ENCODE results near the gene POLR2H. TPM values are rescaled to one million over a fixed set of nuclear protein-coding genes. Genes with fewer than 3 reads are reported as not detected.

POLR2H gene
- total and polyA plus RNA-seq, 10 of the 15 experiments (the other 5 are each of a cell fraction or from before 2014, with no cell fraction given), result 74.2 to 357 (median 143) TPM

DNA sequence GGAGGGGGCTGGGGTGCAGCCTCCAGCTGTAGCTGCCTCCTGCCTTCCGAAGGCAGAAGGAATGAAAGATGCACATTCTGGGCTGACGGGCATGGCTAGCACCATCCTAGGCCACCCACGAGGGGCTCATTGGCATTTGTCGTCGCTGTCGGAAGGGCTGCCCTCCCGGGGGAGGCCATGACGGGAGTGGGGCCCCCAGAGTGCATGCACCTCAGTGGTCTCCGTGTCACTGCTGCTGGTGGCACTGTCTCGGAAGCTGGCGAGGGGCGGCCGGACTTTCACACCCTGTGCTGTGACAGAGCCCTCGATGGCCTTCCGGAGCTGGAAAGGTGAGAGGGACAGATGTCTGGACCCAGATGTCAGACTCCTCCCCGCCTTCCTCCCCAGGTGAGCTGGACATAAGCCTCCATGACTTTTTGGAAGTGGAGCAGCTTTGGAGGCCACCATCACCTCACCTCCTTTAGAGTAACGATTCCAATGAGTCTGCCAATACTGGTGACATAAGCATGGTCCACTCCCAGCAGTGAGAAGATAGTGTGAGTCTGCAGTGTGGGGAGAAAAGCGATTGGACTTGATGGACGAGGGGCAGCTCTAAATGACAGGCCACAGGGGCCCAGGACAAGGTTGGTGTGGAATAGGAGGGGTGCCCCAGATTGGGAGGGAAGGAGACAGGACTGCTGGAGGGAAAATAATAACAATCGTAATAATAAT lies 14.9 kb upstream of the POLR2H start (continued):
- TF ChIP-seq, protein P1, sequence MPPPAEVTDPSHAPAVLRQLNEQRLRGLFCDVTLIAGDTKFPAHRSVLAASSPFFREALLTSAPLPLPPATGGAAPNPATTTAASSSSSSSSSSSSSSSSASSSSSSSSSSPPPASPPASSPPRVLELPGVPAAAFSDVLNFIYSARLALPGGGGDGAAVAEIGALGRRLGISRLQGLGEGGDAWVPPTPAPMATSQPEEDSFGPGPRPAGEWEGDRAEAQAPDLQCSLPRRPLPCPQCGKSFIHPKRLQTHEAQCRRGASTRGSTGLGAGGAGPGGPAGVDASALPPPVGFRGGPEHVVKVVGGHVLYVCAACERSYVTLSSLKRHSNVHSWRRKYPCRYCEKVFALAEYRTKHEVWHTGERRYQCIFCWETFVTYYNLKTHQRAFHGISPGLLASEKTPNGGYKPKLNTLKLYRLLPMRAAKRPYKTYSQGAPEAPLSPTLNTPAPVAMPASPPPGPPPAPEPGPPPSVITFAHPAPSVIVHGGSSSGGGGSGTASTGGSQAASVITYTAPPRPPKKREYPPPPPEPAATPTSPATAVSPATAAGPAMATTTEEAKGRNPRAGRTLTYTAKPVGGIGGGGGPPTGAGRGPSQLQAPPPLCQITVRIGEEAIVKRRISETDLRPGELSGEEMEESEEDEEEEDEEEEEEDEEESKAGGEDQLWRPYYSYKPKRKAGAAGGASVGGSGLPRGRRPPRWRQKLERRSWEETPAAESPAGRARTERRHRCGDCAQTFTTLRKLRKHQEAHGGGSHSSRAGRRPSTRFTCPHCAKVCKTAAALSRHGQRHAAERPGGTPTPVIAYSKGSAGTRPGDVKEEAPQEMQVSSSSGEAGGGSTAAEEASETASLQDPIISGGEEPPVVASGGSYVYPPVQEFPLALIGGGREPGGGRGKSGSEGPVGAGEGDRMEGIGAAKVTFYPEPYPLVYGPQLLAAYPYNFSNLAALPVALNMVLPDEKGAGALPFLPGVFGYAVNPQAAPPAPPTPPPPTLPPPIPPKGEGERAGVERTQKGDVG (CRISPR knock-in tag; IDR thresholded peaks at IDR 0.05), result no peak
- no peak for TF ChIP-seq MEF2A (IDR thresholded peaks at IDR 0.05; ENCODE audit: insufficient read depth, low read depth, low read length)
- no peak for TF ChIP-seq ZZZ3 (IDR thresholded peaks at IDR 0.05; ENCODE audit: control insufficient read depth, insufficient read length, low read depth)
- no peak for TF ChIP-seq DPF2 (IDR thresholded peaks at IDR 0.05)
- no peak for TF ChIP-seq NR2F1 (conservative IDR thresholded peaks at IDR 0.05)
- no peak for TF ChIP-seq BACH1 (IDR thresholded peaks at IDR 0.05; ENCODE audit: borderline replicate concordance)

DNA sequence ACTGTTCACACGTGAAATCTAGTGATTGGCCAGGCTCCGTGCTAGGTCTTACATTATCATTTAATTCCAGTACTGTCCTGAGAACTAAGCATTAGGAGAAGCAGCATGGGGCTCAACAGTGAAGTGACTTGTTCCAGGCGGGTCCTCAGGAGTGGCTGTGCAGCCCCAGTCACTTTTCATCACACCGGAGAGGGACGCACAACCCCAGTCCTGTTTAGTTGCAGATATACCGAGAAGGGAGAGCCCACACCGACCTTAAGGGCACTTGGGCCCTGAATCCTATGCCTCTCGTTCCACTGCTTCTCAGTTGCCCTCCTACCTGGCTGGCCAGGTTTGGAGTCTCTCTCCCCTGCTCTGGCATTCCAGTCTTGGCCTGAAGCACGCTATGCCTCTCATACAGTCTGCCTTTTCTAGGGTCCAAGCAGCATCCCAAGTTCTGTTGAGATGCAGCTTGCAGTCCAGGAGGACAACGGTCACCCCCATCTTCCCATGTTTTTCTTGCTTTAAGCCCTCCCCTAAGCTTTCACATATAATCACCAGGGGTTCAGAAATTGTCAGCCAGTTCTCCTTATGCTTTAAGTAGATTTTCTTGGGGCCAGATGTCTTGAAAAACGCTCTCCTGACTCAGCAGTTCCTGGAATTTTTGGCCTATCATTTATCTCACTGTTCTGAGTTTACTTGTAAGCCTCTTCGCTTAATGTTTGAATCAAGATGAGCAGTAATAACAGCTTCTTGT lies 14.0 kb upstream of the POLR2H start:
- H3K4me3 ChIP-seq, result no peak overlapping the region
- in situ Hi-C loops (cut with MboI), result no loop called here
- H3K4me2 ChIP-seq (ENCODE audit: control insufficient read depth, insufficient read depth), result no peak overlapping the region
- no peaks in the 10 kb centered on the region for H3K79me2 ChIP-seq (ENCODE audit: control insufficient read depth, insufficient read depth, low read length)
- H3K36me3 ChIP-seq (ENCODE audit: control insufficient read depth in 2 of 2, insufficient read depth in 2 of 2, low read length in 1 of 2), result no peaks in the 10 kb centered on the region
- no peaks in the 10 kb centered on the region for H4K20me1 ChIP-seq (ENCODE audit: control insufficient read depth, insufficient read depth)
- POLR2A ChIA-PET, result no interaction called here
- SMC1A ChIA-PET (ENCODE audit: uncharacterized antibody, unreplicated experiment), result no interaction called here
- BruUV-seq (replicated peaks), result no TSS peak
- intact Hi-C loops (cut with micrococcal nuclease; ENCODE audit: unreplicated experiment), result no loop called here
- RAD21 ChIA-PET (ENCODE audit: unreplicated experiment), result interaction anchor here (0.7 kb wide), 1 partner anchor 68 kb away, joined by 4 read pairs; no protein-coding TSS in a partner anchor
- ATAC-seq (no peak), DNase-seq (ENCODE audit: low read depth, low spot score) (no peak), FAIRE-seq (no peak)
- CTCF ChIA-PET, result interaction anchor here (1.4 to 1.6 kb wide), 2 partner anchors 19 to 166 kb away, joined by 3 read pairs; no protein-coding TSS in a partner anchor
- no peak overlapping the region for H3K9ac ChIP-seq (ENCODE audit: control insufficient read depth, insufficient read depth, low read length)
- no peaks in the 10 kb centered on the region for H3K4me1 ChIP-seq (ENCODE audit: control insufficient read depth, insufficient read depth, low read length)
- no peaks in the 10 kb centered on the region for H3K27me3 ChIP-seq (replicated peaks in 1 of 2; ENCODE audit: control insufficient read depth in 2 of 2, insufficient read depth in 2 of 2, low read length in 1 of 2)
- WGBS (ENCODE audit: insufficient coverage, insufficient replicate concordance, low lambda C conversion rate, missing lambda C conversion rate), result 50% methylated on average over 12 of the region's 12 CpGs
- no peak overlapping the region for H3K27ac ChIP-seq (ENCODE audit: control insufficient read depth, insufficient read depth)
- H2AFZ ChIP-seq (ENCODE audit: control insufficient read depth, low read depth, low read length), result no peak overlapping the region
- H3K9me3 ChIP-seq (replicated peaks; ENCODE audit: control insufficient read depth, insufficient read depth, low read length), result no peaks in the 10 kb centered on the region
- TF ChIP-seq CHD2 (IDR thresholded peaks at IDR 0.05; ENCODE audit: borderline replicate concordance, low read depth, low read length), result no peak
- no peak for TF ChIP-seq PAX8 (IDR thresholded peaks at IDR 0.05)
- no peak for TF ChIP-seq HCFC1 (IDR thresholded peaks at IDR 0.05; ENCODE audit: low read length)
- no peak for TF ChIP-seq ZNF217 (IDR thresholded peaks at IDR 0.05)
- no peak for TF ChIP-seq BCL11A (IDR thresholded peaks at IDR 0.05; ENCODE audit: low read depth, low read length)
- TF ChIP-seq TARDBP (IDR thresholded peaks at IDR 0.05; ENCODE audit: borderline replicate concordance), result no peak
- TF ChIP-seq, protein P2, sequence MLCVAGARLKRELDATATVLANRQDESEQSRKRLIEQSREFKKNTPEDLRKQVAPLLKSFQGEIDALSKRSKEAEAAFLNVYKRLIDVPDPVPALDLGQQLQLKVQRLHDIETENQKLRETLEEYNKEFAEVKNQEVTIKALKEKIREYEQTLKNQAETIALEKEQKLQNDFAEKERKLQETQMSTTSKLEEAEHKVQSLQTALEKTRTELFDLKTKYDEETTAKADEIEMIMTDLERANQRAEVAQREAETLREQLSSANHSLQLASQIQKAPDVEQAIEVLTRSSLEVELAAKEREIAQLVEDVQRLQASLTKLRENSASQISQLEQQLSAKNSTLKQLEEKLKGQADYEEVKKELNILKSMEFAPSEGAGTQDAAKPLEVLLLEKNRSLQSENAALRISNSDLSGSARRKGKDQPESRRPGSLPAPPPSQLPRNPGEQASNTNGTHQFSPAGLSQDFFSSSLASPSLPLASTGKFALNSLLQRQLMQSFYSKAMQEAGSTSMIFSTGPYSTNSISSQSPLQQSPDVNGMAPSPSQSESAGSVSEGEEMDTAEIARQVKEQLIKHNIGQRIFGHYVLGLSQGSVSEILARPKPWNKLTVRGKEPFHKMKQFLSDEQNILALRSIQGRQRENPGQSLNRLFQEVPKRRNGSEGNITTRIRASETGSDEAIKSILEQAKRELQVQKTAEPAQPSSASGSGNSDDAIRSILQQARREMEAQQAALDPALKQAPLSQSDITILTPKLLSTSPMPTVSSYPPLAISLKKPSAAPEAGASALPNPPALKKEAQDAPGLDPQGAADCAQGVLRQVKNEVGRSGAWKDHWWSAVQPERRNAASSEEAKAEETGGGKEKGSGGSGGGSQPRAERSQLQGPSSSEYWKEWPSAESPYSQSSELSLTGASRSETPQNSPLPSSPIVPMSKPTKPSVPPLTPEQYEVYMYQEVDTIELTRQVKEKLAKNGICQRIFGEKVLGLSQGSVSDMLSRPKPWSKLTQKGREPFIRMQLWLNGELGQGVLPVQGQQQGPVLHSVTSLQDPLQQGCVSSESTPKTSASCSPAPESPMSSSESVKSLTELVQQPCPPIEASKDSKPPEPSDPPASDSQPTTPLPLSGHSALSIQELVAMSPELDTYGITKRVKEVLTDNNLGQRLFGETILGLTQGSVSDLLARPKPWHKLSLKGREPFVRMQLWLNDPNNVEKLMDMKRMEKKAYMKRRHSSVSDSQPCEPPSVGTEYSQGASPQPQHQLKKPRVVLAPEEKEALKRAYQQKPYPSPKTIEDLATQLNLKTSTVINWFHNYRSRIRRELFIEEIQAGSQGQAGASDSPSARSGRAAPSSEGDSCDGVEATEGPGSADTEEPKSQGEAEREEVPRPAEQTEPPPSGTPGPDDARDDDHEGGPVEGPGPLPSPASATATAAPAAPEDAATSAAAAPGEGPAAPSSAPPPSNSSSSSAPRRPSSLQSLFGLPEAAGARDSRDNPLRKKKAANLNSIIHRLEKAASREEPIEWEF (IDR thresholded peaks at IDR 0.05; ENCODE audit: insufficient replicate concordance, low read depth, low read length), result no peak

Measured in GM12878 (cell line).